Liver (tissue), 9 donors: Measurements from ENCODE around the gene NLGN1. TPM values are rescaled to one million over a fixed set of nuclear protein-coding genes. Genes with fewer than 3 reads are reported as not detected.

Experiments
- DNase-seq: peaks from one replicate; pipeline ENCODE4 v3.0.0-alpha.2; 2017; ENCODE audit warnings: low spot score
- H3K27ac ChIP-seq, 2 donors: one replicate each; pipeline ENCODE4 v1.7.0; 2013; ENCODE audit warnings: inconsistent platforms in 2 of 2, low read length in 2 of 2, control low read depth in 1 of 2, low read depth in 1 of 2, mild to moderate bottlenecking in 1 of 2
- H3K27me3 ChIP-seq, 4 donors: one replicate each; pipeline versions ENCODE4 v1.6.1 to v1.7.0; 2013; ENCODE audit warnings: low read length in 3 of 4, inconsistent platforms in 1 of 4, mild to moderate bottlenecking in 1 of 4, moderate library complexity in 1 of 4; ENCODE audit not compliant: control insufficient read depth in 4 of 4, insufficient read depth in 4 of 4
- H3K36me3 ChIP-seq, 4 donors: one replicate each; pipeline versions ENCODE4 v1.6.1 to v1.7.0; 2013; ENCODE audit warnings: low read length in 3 of 4, mild to moderate bottlenecking in 3 of 4, low read depth in 1 of 4, moderate library complexity in 1 of 4; ENCODE audit not compliant: control insufficient read depth in 4 of 4, insufficient read depth in 3 of 4
- H3K4me1 ChIP-seq, 4 donors: one replicate each; pipeline versions ENCODE4 v1.6.1 to v1.7.0; 2013; ENCODE audit warnings: low read length in 3 of 4, mild to moderate bottlenecking in 3 of 4, moderate library complexity in 1 of 4; ENCODE audit not compliant: control insufficient read depth in 4 of 4, insufficient read depth in 4 of 4
- H3K4me3 ChIP-seq, 3 donors: one replicate each; pipeline versions ENCODE4 v1.6.1 to v1.7.0; 2013; ENCODE audit warnings: low read length in 3 of 3, control low read depth in 1 of 3, low read depth in 1 of 3, mild to moderate bottlenecking in 1 of 3
- H3K9ac ChIP-seq, 2 donors: one replicate each; pipeline ENCODE4 v1.7.0; 2013; ENCODE audit warnings: low read length in 2 of 2, mild to moderate bottlenecking in 2 of 2, moderate library complexity in 2 of 2, control low read depth in 1 of 2, low read depth in 1 of 2
- H3K9me3 ChIP-seq, 4 donors: one replicate each; pipeline versions ENCODE4 v1.6.1 to v1.7.0; 2013; ENCODE audit warnings: low read length in 3 of 4; ENCODE audit not compliant: control insufficient read depth in 4 of 4
- EGR1 ChIP-seq, 2 donors: IDR thresholded peaks; 2 replicates each; pipeline ENCODE4 v1.6.1; 2016 to 2018; ENCODE audit warnings: antibody characterized with exemption in 2 of 2, low read depth in 2 of 2
- FOXA2 ChIP-seq: IDR thresholded peaks from 2 replicates; pipeline ENCODE4 v1.6.1; 2016; ENCODE audit warnings: antibody characterized with exemption
- GABPA ChIP-seq, 2 donors: IDR thresholded peaks in 1 of 2; conservative IDR thresholded peaks in 1 of 2; 2 replicates each; pipeline ENCODE4 v1.6.1; 2016; ENCODE audit warnings: antibody characterized with exemption in 2 of 2, mild to moderate bottlenecking in 1 of 2, moderate library complexity in 1 of 2
- HNF4G ChIP-seq: IDR thresholded peaks from 2 replicates; pipeline ENCODE4 v1.6.1; 2016; ENCODE audit warnings: antibody characterized with exemption
- NR2F2 ChIP-seq: IDR thresholded peaks from 2 replicates; pipeline ENCODE4 v1.6.1; 2016; ENCODE audit warnings: antibody characterized with exemption
- RAD21 ChIP-seq, 2 donors: IDR thresholded peaks; 2 replicates each; pipeline ENCODE4 v1.6.1; 2016; ENCODE audit warnings: antibody characterized with exemption in 2 of 2, mild to moderate bottlenecking in 2 of 2
- RXRA ChIP-seq, 2 donors: IDR thresholded peaks; 2 replicates each; pipeline ENCODE4 v1.6.1; 2017 to 2018; ENCODE audit warnings: antibody characterized with exemption in 2 of 2, mild to moderate bottlenecking in 1 of 2
- SP1 ChIP-seq: IDR thresholded peaks from 2 replicates; pipeline ENCODE4 v1.6.1; 2018; ENCODE audit warnings: antibody characterized with exemption, mild to moderate bottlenecking
- TAF1 ChIP-seq: conservative IDR thresholded peaks from 2 replicates; pipeline ENCODE4 v1.6.1; 2016; ENCODE audit warnings: antibody characterized with exemption, mild to moderate bottlenecking
- YY1 ChIP-seq: IDR thresholded peaks from 2 replicates; pipeline ENCODE4 v1.6.1; 2016; ENCODE audit warnings: antibody characterized with exemption, mild to moderate bottlenecking
- WGBS: extraction: QIAGEN DNeasy Blood & Tissue Kit; methylation state at CpG from one replicate; pipeline ENCODE4 v1.1.7; 2013; 5-methylcytosine and 5-hydroxymethylcytosine counted together
- polyA plus RNA-seq, 2 donors: library from polyadenylated mRNA; stranded (reverse) in 1 of 2; unstranded in 1 of 2; fragments of 200-250 nt in 1 of 2; fragments of >200 nt in 1 of 2; fragmentation: Nextera tagmentation in 1 of 2; extraction: Ambion mirVana in 1 of 2; gene quantifications; one replicate each; pipeline versions ENCODE4 v1.2.1 to v1.2.3, GENCODE V29; 2013 to 2015
- total RNA-seq, 2 donors: library from RNA; depleted of rRNA; stranded (reverse); fragments of >200 nt; gene quantifications; one replicate each; pipeline ENCODE4 v1.2.3, GENCODE V29; 2014
- TF ChIP-seq, protein P1 (sequence below): IDR thresholded peaks from 2 replicates; pipeline ENCODE4 v1.6.1; 2016; ENCODE audit warnings: antibody characterized with exemption, mild to moderate bottlenecking
- TF ChIP-seq, protein P2 (sequence below): IDR thresholded peaks from 2 replicates; pipeline ENCODE4 v1.6.1; 2016; ENCODE audit warnings: antibody characterized with exemption
- TF ChIP-seq, protein P3 (sequence below): IDR thresholded peaks from 2 replicates; pipeline ENCODE4 v1.6.1; 2016; ENCODE audit warnings: antibody characterized with exemption
- donor health status: healthy.
- donor health status: healthy.
- donor health status: healthy.
- donor health status: healthy.
- donor health status: healthy.

Gene NLGN1
- total and polyA plus RNA-seq, 4 donors = 0.02 to 0.67 (median 0.37) TPM; not detected in 1

DNA sequence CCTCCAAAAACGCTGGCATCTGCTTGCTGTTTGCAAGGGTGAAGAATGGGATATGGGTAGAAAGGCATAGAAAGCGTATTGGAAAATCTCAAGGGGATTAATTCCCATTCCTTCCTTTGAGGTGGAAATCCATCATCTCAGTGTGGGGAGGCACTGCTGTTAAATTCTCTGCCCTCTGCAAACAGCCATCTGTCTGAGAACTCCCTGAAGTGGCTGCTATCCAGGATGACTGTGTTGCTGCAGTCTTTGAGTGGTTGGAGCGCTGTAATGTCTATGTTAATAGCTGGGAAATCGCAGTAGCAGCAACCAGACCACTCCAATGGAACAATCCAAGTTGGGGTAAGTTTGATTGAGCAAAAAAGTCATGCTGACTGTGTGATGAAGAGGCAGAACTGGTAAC, 625.9 kb downstream of the NLGN1 start (continued):
- TF ChIP-seq, protein P1, sequence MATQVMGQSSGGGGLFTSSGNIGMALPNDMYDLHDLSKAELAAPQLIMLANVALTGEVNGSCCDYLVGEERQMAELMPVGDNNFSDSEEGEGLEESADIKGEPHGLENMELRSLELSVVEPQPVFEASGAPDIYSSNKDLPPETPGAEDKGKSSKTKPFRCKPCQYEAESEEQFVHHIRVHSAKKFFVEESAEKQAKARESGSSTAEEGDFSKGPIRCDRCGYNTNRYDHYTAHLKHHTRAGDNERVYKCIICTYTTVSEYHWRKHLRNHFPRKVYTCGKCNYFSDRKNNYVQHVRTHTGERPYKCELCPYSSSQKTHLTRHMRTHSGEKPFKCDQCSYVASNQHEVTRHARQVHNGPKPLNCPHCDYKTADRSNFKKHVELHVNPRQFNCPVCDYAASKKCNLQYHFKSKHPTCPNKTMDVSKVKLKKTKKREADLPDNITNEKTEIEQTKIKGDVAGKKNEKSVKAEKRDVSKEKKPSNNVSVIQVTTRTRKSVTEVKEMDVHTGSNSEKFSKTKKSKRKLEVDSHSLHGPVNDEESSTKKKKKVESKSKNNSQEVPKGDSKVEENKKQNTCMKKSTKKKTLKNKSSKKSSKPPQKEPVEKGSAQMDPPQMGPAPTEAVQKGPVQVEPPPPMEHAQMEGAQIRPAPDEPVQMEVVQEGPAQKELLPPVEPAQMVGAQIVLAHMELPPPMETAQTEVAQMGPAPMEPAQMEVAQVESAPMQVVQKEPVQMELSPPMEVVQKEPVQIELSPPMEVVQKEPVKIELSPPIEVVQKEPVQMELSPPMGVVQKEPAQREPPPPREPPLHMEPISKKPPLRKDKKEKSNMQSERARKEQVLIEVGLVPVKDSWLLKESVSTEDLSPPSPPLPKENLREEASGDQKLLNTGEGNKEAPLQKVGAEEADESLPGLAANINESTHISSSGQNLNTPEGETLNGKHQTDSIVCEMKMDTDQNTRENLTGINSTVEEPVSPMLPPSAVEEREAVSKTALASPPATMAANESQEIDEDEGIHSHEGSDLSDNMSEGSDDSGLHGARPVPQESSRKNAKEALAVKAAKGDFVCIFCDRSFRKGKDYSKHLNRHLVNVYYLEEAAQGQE = no peak
- TF ChIP-seq EGR1 (IDR thresholded peaks at IDR 0.05; ENCODE audit: low read depth in 2 of 2) (no peak), TAF1 (no peak), SP1 (no peak)

DNA sequence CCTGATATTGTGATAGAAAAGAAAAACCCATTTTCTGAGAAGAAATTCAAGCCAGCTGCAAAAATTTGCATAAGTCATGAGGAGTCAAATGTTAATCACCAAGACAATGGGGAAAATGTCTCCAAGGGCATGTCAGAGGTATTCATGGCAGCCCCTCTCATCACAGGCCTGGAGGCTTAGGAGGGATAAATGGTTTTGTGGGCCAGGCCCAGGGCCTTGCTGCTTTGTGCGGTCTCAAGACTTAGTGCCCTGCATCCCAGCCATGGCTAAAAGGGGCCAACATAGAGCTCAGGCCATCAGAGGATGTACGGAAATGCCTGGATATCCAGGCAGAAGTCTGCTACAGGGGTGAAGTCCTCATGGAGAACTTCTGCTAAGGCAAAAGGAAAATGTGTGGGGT, 631.1 kb downstream of the NLGN1 start:
- Histone ChIP-seq H3K4me3 (no peak overlapping the region), H3K27ac (no peak overlapping the region), H3K4me1 (no peaks in the 10 kb centered on the region), H3K36me3 (no peaks in the 10 kb centered on the region), H3K27me3 (peaks cover 0 to 3% (median 0%) of the 10 kb centered on the region in 4 donors), H3K9ac (no peak overlapping the region), H3K9me3 (peaks cover 0 to 3% (median 2%) of the 10 kb centered on the region in 4 donors)
- no peak for DNase-seq
- WGBS = 90% methylated on average over 2 of the region's 2 CpGs
- TF ChIP-seq HNF4G (no peak), SP1 (no peak), FOXA2 (no peak), EGR1 (IDR thresholded peaks at IDR 0.05; ENCODE audit: low read depth in 2 of 2) (no peak), GABPA (IDR thresholded peaks at IDR 0.05 in 1 of 2, conservative IDR thresholded peaks at IDR 0.05 in 1 of 2) (no peak), TAF1 (no peak), NR2F2 (no peak), RAD21 (IDR thresholded peaks at IDR 0.05) (no peak), RXRA (IDR thresholded peaks at IDR 0.05) (no peak), YY1 (no peak)
- TF ChIP-seq, protein P2, sequence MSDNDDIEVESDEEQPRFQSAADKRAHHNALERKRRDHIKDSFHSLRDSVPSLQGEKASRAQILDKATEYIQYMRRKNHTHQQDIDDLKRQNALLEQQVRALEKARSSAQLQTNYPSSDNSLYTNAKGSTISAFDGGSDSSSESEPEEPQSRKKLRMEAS = no peak
- TF ChIP-seq, protein P3, sequence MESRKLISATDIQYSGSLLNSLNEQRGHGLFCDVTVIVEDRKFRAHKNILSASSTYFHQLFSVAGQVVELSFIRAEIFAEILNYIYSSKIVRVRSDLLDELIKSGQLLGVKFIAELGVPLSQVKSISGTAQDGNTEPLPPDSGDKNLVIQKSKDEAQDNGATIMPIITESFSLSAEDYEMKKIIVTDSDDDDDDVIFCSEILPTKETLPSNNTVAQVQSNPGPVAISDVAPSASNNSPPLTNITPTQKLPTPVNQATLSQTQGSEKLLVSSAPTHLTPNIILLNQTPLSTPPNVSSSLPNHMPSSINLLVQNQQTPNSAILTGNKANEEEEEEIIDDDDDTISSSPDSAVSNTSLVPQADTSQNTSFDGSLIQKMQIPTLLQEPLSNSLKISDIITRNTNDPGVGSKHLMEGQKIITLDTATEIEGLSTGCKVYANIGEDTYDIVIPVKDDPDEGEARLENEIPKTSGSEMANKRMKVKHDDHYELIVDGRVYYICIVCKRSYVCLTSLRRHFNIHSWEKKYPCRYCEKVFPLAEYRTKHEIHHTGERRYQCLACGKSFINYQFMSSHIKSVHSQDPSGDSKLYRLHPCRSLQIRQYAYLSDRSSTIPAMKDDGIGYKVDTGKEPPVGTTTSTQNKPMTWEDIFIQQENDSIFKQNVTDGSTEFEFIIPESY = no peak
- TF ChIP-seq, protein P1 = no peak
